Measurements from ENCODE around the gene EEF1AKMT4. TPM values are rescaled to one million over a fixed set of nuclear protein-coding genes. Genes with fewer than 3 reads are reported as not detected.

Gene EEF1AKMT4
- total RNA-seq, 6 experiments from 2014 or later: 3.3 to 4.8 (median 3.7) TPM

DNA sequence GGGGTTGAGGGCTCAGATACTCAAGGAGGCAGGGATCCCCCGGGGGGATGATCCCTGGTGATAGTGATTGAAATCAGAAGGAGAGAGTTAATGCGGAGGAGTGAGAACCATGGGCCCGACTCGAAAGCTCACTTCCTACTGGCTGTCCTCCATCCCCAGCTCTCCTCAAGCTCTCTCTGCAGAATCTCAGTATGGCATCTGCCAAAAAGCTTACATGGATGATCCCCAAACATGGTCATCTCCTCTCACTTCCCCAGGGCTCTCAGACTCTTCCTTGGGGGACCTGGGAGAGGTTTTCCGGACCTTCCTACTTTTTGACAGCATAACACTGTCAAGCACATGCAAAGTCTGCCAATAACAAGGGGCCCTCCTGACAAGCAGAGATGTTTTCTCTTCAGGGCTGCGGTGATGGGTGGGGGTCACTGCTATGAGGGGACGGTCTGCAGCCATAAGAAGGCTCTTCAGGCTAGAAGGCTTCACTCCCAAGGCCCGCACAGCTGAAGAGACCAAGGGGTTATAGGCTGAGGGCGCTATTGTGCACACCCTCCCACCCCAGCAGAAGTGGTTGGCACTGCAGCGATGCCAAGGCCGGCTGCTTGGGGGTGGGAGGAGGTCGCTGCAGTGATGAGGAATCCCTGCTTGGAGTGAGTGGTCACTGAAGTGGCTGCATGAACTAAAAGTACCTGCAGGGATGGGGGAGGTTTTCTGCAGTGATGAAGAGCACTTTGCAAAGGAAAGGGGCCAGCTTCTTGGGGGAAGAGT, 20.9 kb upstream of the EEF1AKMT4 start:
- peaks cover 44% of the 10 kb centered on the region for H3K27me3 Mint-ChIP-seq (ENCODE audit: insufficient read depth)
- TF ChIP-seq, protein P1, sequence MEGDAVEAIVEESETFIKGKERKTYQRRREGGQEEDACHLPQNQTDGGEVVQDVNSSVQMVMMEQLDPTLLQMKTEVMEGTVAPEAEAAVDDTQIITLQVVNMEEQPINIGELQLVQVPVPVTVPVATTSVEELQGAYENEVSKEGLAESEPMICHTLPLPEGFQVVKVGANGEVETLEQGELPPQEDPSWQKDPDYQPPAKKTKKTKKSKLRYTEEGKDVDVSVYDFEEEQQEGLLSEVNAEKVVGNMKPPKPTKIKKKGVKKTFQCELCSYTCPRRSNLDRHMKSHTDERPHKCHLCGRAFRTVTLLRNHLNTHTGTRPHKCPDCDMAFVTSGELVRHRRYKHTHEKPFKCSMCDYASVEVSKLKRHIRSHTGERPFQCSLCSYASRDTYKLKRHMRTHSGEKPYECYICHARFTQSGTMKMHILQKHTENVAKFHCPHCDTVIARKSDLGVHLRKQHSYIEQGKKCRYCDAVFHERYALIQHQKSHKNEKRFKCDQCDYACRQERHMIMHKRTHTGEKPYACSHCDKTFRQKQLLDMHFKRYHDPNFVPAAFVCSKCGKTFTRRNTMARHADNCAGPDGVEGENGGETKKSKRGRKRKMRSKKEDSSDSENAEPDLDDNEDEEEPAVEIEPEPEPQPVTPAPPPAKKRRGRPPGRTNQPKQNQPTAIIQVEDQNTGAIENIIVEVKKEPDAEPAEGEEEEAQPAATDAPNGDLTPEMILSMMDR (IDR thresholded peaks at IDR 0.05): no peak
- peaks cover 5% of the 10 kb centered on the region; the same call in 1 of the 2 replicates for H3K36me3 Mint-ChIP-seq (ENCODE audit: low read depth)
- no peaks in the 10 kb centered on the region for H3K9me3 Mint-ChIP-seq
- H3K27ac Mint-ChIP-seq: no peak overlapping the region
- H3K4me1 Mint-ChIP-seq (ENCODE audit: low read depth): peaks cover 6% of the 10 kb centered on the region
- DNase-seq: no peak
- H3K4me3 Mint-ChIP-seq: no peak overlapping the region; the same call in 1 of the 2 replicates

- Mint-ChIP-seq H3K27ac (no peak within 1 kb of the TSS), H3K36me3 (ENCODE audit: low read depth) (peaks cover 5% of the 10 kb centered on the region; the same call in 1 of the 2 replicates), H3K4me3 (no peak within 1 kb of the TSS; the same call in 1 of the 2 replicates), H3K9me3 (no peaks in the 10 kb centered on the region), H3K27me3 (ENCODE audit: insufficient read depth) (peaks cover 48% of the 10 kb centered on the region), H3K4me1 (ENCODE audit: low read depth) (peaks cover 14% of the 10 kb centered on the region)
- peak; percentile 25 for DNase-seq
- TF ChIP-seq, protein P1 (IDR thresholded peaks at IDR 0.05): no peak
Observed at GRCh38 chr3:184229394-184230080, 19.9 kb upstream of the EEF1AKMT4 start, which contains the start of gene VWA5B2. VWA5B2 (plus strand) TSS chr3:184229585; CDS start chr3:184230529, 944 bp downstream.

DNA sequence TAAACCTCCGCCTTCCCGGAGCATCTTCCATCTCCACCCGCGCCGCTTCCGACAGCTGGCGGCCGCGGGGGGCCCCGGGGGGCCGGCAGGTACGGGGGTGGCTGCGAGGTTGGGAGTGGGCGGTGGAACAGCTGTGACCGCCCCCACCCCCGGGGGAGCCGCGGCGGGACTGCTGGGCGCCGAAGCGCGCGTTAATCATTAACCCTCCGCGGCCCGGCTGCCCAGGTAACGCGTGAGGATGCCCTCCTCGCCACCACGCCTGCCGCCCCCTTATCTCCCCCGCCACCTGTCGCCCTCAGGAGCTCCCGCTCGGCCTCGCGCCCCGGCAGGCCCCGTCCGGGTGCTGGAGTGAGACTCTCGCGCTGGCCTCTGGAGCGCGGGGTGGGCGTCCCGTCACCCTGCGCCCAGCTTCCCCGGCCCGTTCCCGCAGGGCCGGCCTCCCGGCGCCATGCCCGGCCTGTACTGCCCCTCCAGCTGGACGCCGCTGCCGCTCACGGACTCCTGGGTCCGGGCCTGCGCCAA, 19.3 kb upstream of the EEF1AKMT4 start:
- peaks cover 15% of the 10 kb centered on the region for H3K4me1 Mint-ChIP-seq (ENCODE audit: low read depth)
- no peaks in the 10 kb centered on the region for H3K9me3 Mint-ChIP-seq
- no peak overlapping the region for H3K4me3 Mint-ChIP-seq
- peaks cover 46% of the 10 kb centered on the region for H3K27me3 Mint-ChIP-seq (ENCODE audit: insufficient read depth)
- TF ChIP-seq, protein P1 (IDR thresholded peaks at IDR 0.05): no peak
- no peak for DNase-seq
- H3K27ac Mint-ChIP-seq: no peak overlapping the region
- peaks cover 5% of the 10 kb centered on the region; the same call in 1 of the 2 replicates for H3K36me3 Mint-ChIP-seq (ENCODE audit: low read depth)

DNA sequence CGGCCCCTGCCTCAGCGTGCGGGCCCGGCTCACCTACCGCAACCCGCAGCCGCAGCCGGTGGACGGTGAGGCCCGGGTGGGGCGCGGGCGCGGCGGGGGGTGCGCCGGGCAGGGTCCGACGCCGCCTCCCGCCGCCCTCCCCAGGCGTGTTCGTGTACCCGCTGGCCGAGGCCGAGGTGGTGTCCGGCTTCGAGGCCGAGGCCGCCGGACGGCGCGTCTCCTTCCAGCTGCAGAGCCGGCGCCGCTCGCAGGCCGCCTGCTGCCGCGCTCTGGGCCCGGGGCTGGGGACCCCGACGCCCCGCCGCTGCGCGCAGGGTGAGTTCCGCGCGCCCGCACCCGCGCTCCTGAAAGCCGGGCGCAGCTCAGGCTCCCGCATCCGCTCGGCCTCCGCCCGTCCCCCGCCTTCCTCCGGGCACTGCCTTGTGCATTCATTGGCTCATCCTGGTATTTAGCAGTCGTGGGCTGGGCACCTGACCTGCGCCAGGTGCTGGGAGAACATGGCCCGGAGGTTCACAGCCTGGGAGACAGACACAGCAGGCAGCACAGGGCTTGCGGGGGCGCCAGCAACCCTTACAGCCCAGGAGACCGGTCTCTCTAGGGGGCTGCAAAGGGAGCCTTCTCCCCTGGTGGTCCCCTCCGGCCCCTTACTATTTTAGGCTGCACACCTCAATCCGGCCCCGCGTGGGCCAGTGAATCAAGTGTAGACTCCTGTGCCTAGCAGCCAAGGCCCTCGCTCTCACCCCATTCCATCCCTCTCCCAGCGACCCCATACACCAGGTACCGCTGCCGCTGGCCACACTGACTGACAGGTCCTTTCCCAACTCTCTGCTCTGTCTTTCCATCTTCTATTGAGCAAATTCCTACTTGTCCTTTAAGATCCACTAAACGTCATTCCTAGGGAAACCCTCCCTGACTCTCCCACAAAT, 18.6 kb upstream of the EEF1AKMT4 start:
- TF ChIP-seq, protein P1 (IDR thresholded peaks at IDR 0.05): no peak
- Mint-ChIP-seq H3K27ac (no peak overlapping the region), H3K36me3 (ENCODE audit: low read depth) (peaks cover 5% of the 10 kb centered on the region; the same call in 1 of the 2 replicates), H3K9me3 (no peaks in the 10 kb centered on the region), H3K4me1 (ENCODE audit: low read depth) (peaks cover 15% of the 10 kb centered on the region), H3K27me3 (ENCODE audit: insufficient read depth) (peaks cover 40% of the 10 kb centered on the region), H3K4me3 (peak overlapping the region; percentile 34; the same call in 1 of the 2 replicates)
- no peak for DNase-seq

- Mint-ChIP-seq H3K27ac (no peak overlapping the region), H3K4me3 (peak overlapping the region; percentile 24; the same call in 1 of the 2 replicates), H3K27me3 (ENCODE audit: insufficient read depth) (peaks cover 40% of the 10 kb centered on the region), H3K9me3 (no peaks in the 10 kb centered on the region), H3K36me3 (ENCODE audit: low read depth) (peaks cover 5% of the 10 kb centered on the region; the same call in 1 of the 2 replicates), H3K4me1 (ENCODE audit: low read depth) (peaks cover 15% of the 10 kb centered on the region)
- TF ChIP-seq, protein P1 (IDR thresholded peaks at IDR 0.05): no peak
- no peak for DNase-seq
Observed at GRCh38 chr3:184231671-184232070, 17.8 kb upstream of the EEF1AKMT4 start.

All from HFFc6 (cell line).